GM23338 (cell line): ENCODE measurements around the gene AXIN2.

Source experiments
- CREB1 ChIP-seq: fragments of 250-450 bp; sonication (Bioruptor Pico); IDR thresholded peaks from 2 replicates; pipeline ENCODE4 v1.5.0; 2020; ENCODE audit warnings: low read depth, mild to moderate bottlenecking, moderate library complexity
- CTCF ChIP-seq, 2 experiments: fragments of 200-600 bp in 1 of 2; sonication (generic) in 1 of 2; conservative IDR thresholded peaks; 2 replicates each; pipeline versions ENCODE4 v1.5.1 to v1.6.1; 2016 to 2017; ENCODE audit warnings: antibody characterized with exemption in 2 of 2, low read depth in 2 of 2, mild to moderate bottlenecking in 2 of 2, moderate library complexity in 1 of 2
- EZH2 ChIP-seq: fragments of 200-600 bp; sonication (generic); IDR thresholded peaks from one replicate; pipeline ENCODE4 v1.8.0; 2017; ENCODE audit warnings: antibody characterized with exemption, mild to moderate bottlenecking, low read depth; ENCODE audit not compliant: unreplicated experiment
- EZH2phosphoT487 ChIP-seq: fragments of 200-600 bp; sonication (generic); IDR thresholded peaks from one replicate; pipeline ENCODE4 v1.8.1; 2018; ENCODE audit warnings: antibody characterized with exemption; ENCODE audit not compliant: unreplicated experiment
- POLR2AphosphoS5 ChIP-seq: IDR thresholded peaks from 2 replicates; pipeline ENCODE4 v1.6.1; 2016; ENCODE audit warnings: antibody characterized with exemption, low read depth
- REST ChIP-seq: IDR thresholded peaks from one replicate; pipeline ENCODE4 v1.6.1; 2018; ENCODE audit warnings: antibody characterized with exemption; ENCODE audit not compliant: unreplicated experiment
- STAT1 ChIP-seq: IDR thresholded peaks from one replicate; pipeline ENCODE4 v1.6.1; 2016; ENCODE audit warnings: antibody characterized with exemption; ENCODE audit not compliant: unreplicated experiment
- ZNF462 ChIP-seq: fragments of 250-450 bp; sonication (Bioruptor Pico); IDR thresholded peaks from 2 replicates; pipeline ENCODE4 v1.5.0; 2020; ENCODE audit warnings: mild to moderate bottlenecking, moderate library complexity

- no peak for TF ChIP-seq CTCF (conservative IDR thresholded peaks at IDR 0.05; ENCODE audit: low read depth in 2 of 2)
- no peak for TF ChIP-seq STAT1
- TF ChIP-seq CREB1 (CRISPR knock-in tag), result no peak
- TF ChIP-seq REST, result no peak
- no peak for TF ChIP-seq EZH2
- TF ChIP-seq EZH2phosphoT487, result no peak
- TF ChIP-seq ZNF462 (CRISPR knock-in tag), result no peak
- no peak for TF ChIP-seq POLR2AphosphoS5
Measured at GRCh38 chr17:65592125-65592965, 30.9 kb upstream of the AXIN2 start.
